Endodermal cell (in vitro differentiated cells): Measurements from ENCODE around the gene TBC1D22B. TPM values are rescaled to one million over a fixed set of nuclear protein-coding genes. Genes with fewer than 3 reads are reported as not detected.

Source experiments
- DNase-seq: peaks from one replicate; pipeline ENCODE4 v3.0.0-alpha.2; 2017
- H3K27ac ChIP-seq: 2 replicates; pipeline ENCODE4 v1.5.1; 2013; ENCODE audit warnings: mild to moderate bottlenecking, low read depth, low read length, moderate library complexity
- H3K27me3 ChIP-seq: 2 replicates; pipeline ENCODE4 v1.6.1; 2013; ENCODE audit warnings: mild to moderate bottlenecking, low read length, moderate library complexity; ENCODE audit not compliant: insufficient read depth, control insufficient read depth, poor library complexity, severe bottlenecking
- H3K36me3 ChIP-seq: 2 replicates; pipeline ENCODE4 v1.7.0; 2013; ENCODE audit warnings: mild to moderate bottlenecking, low read length, moderate library complexity; ENCODE audit not compliant: control insufficient read depth, insufficient read depth
- H3K4me1 ChIP-seq: one replicate; pipeline ENCODE4 v1.7.0; 2013; ENCODE audit warnings: low read length; ENCODE audit not compliant: control insufficient read depth, insufficient read depth
- H3K4me3 ChIP-seq: 2 replicates; pipeline ENCODE4 v1.5.1; 2013; ENCODE audit warnings: mild to moderate bottlenecking, low read length, moderate library complexity
- H3K9ac ChIP-seq: 2 replicates; pipeline ENCODE4 v1.6.1; 2013; ENCODE audit warnings: mild to moderate bottlenecking, low read length, moderate library complexity; ENCODE audit not compliant: poor library complexity, severe bottlenecking; ENCODE audit errors: extremely low read depth
- H3K9me3 ChIP-seq: 2 replicates; pipeline ENCODE4 v1.6.1; 2013; ENCODE audit warnings: mild to moderate bottlenecking, low read length, moderate library complexity; ENCODE audit not compliant: control insufficient read depth
- H3K27ac Mint-ChIP-seq: 2 replicates; pipeline ENCODE4 v1.8.0; 2020; ENCODE audit warnings: mixed read lengths
- H3K27me3 Mint-ChIP-seq: 2 replicates; pipeline ENCODE4 v1.8.0; 2021; ENCODE audit warnings: mild to moderate bottlenecking, mixed read lengths; ENCODE audit not compliant: insufficient read depth
- H3K36me3 Mint-ChIP-seq: 2 replicates; pipeline ENCODE4 v1.8.0; 2020; ENCODE audit warnings: low read depth, mixed read lengths
- H3K4me1 Mint-ChIP-seq: 2 replicates; pipeline ENCODE4 v1.8.0; 2020; ENCODE audit warnings: mixed read lengths
- H3K4me3 Mint-ChIP-seq: 2 replicates; pipeline ENCODE4 v1.8.0; 2020; ENCODE audit warnings: mild to moderate bottlenecking, moderate library complexity, mixed read lengths
- H3K9me3 Mint-ChIP-seq: 2 replicates; pipeline ENCODE4 v1.8.0; 2020; ENCODE audit warnings: mild to moderate bottlenecking, mixed read lengths
- WGBS, 2 experiments: methylation state at CpG; one replicate each; pipeline versions ENCODE4 v1.1.5 to v1.1.7; 2013; ENCODE audit warnings: missing lambda C conversion rate in 2 of 2, mixed read lengths in 1 of 2; ENCODE audit not compliant: insufficient coverage in 1 of 2, insufficient read length in 1 of 2; 5-methylcytosine and 5-hydroxymethylcytosine counted together
- total RNA-seq, 2 donors: library from RNA; stranded (reverse); fragmentation: NEBNext Ultra II Directional in 1 of 2; extraction: Animal tissue kit (Norgen Biotek cat#: 25700) in 1 of 2; gene quantifications; 2 replicates in 1 of 2; 3 replicates in 1 of 2; pipeline ENCODE4 v1.2.1, GENCODE V29; 2021
- TF ChIP-seq, protein P1 (sequence below): fragments of 200-600 bp; sonication (generic); conservative IDR thresholded peaks from 2 replicates; pipeline ENCODE4 v1.5.0; 2021; ENCODE audit warnings: antibody characterized with exemption, mild to moderate bottlenecking

TBC1D22B gene
- total RNA-seq, 2 donors from 2014 or later: 13.8 to 20.1 TPM

DNA sequence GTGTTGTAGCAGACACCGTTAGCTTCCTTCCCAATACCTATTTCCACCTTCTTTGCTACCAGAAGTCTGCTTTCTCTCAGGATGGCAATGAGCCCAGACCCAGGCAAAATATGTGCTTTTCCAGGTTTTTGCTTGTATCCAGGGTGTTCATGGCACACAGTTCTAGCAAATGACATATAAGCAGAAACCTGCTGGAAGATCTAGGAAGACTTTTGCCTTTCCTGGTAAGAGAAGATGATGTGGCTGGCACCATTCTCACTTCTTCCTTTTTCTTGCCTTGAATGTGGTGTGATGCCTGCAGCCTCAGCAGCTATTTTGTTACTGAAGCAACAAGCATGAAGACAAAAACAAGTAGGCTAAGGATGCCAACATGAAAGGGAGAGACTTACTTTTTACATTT is 19.2 kb upstream of the TBC1D22B start:
- no peak overlapping the region for H3K27ac Mint-ChIP-seq
- Histone ChIP-seq H3K27me3 (no peaks in the 10 kb centered on the region), H3K27ac (no peak overlapping the region), H3K4me1 (no peaks in the 10 kb centered on the region), H3K36me3 (no peaks in the 10 kb centered on the region), H3K9me3 (no peaks in the 10 kb centered on the region), H3K4me3 (no peak overlapping the region), H3K9ac (no peak overlapping the region)
- DNase-seq: no peak
- TF ChIP-seq, protein P1, sequence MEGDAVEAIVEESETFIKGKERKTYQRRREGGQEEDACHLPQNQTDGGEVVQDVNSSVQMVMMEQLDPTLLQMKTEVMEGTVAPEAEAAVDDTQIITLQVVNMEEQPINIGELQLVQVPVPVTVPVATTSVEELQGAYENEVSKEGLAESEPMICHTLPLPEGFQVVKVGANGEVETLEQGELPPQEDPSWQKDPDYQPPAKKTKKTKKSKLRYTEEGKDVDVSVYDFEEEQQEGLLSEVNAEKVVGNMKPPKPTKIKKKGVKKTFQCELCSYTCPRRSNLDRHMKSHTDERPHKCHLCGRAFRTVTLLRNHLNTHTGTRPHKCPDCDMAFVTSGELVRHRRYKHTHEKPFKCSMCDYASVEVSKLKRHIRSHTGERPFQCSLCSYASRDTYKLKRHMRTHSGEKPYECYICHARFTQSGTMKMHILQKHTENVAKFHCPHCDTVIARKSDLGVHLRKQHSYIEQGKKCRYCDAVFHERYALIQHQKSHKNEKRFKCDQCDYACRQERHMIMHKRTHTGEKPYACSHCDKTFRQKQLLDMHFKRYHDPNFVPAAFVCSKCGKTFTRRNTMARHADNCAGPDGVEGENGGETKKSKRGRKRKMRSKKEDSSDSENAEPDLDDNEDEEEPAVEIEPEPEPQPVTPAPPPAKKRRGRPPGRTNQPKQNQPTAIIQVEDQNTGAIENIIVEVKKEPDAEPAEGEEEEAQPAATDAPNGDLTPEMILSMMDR: no peak
- WGBS, 2 experiments: 92% methylated on average over 1 of the region's 1 CpG; no CpG with 5 or more reads in 1 of the 2 experiments
- no peaks in the 10 kb centered on the region for H3K4me1 Mint-ChIP-seq
- no peaks in the 10 kb centered on the region for H3K36me3 Mint-ChIP-seq
- peaks cover under 1% of the 10 kb centered on the region for H3K27me3 Mint-ChIP-seq
- H3K4me3 Mint-ChIP-seq: no peak overlapping the region
- H3K9me3 Mint-ChIP-seq: peaks cover 2% of the 10 kb centered on the region

DNA sequence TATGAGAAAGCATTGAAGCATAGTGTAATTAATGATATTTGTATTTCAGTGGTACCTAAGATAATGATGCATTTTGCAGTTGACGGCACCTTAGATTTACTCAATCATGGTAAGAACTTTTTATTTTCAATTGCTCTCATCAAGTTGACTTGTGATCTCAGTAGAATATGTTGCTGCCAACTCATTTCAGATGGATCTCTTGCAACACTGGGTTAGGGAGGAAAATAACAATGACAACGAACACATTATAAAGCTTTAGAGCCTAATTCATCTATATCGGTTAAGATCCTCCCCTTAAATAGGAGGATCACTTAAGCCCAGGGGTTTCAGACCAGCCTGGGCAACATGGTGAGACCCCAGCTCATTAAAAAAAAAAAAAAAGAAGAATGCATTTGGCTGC is 18.0 kb upstream of the TBC1D22B start:
- Mint-ChIP-seq H3K27me3 (no peaks in the 10 kb centered on the region), H3K36me3 (no peaks in the 10 kb centered on the region), H3K27ac (no peak overlapping the region), H3K4me1 (no peaks in the 10 kb centered on the region), H3K9me3 (peaks cover 2% of the 10 kb centered on the region), H3K4me3 (no peak overlapping the region)
- no peak for DNase-seq
- WGBS, 2 experiments: 88 to 100% methylated on average over 1 to 3 of the region's 3 CpGs
- no peak overlapping the region for H3K4me3 ChIP-seq
- H3K27ac ChIP-seq: no peak overlapping the region
- H3K4me1 ChIP-seq: no peaks in the 10 kb centered on the region
- no peaks in the 10 kb centered on the region for H3K9me3 ChIP-seq
- no peak overlapping the region for H3K9ac ChIP-seq
- no peaks in the 10 kb centered on the region for H3K27me3 ChIP-seq
- TF ChIP-seq, protein P1: no peak
- no peaks in the 10 kb centered on the region for H3K36me3 ChIP-seq

- H3K27ac Mint-ChIP-seq: no peak overlapping the region
- H3K27ac ChIP-seq: no peak overlapping the region
- 96 to 100% methylated on average over 1 to 4 of the region's 4 CpGs for WGBS, 2 experiments
- H3K36me3 Mint-ChIP-seq: no peaks in the 10 kb centered on the region
- no peaks in the 10 kb centered on the region for H3K4me1 ChIP-seq
- no peak for DNase-seq
- H3K27me3 Mint-ChIP-seq: no peaks in the 10 kb centered on the region
- no peak overlapping the region for H3K9ac ChIP-seq
- H3K4me3 ChIP-seq: no peak overlapping the region
- peaks cover 2% of the 10 kb centered on the region for H3K9me3 Mint-ChIP-seq
- TF ChIP-seq, protein P1: no peak
- no peak overlapping the region for H3K4me3 Mint-ChIP-seq
- no peaks in the 10 kb centered on the region for H3K27me3 ChIP-seq
- H3K36me3 ChIP-seq: no peaks in the 10 kb centered on the region
- H3K9me3 ChIP-seq: no peaks in the 10 kb centered on the region
- H3K4me1 Mint-ChIP-seq: no peaks in the 10 kb centered on the region
These were observed 17.4 kb upstream of the TBC1D22B start for GRCh38 chr6:37239950-37240713.
